GM21528 (cell line): ENCODE measurements around the gene CD79A.

ENCODE experiments used
- ATAC-seq: cut with Tn5 transposase; IDR thresholded peaks from one replicate; pipeline ENCODE4 v1.9.1; 2021; ENCODE audit warnings: mild to moderate bottlenecking, moderate library complexity; ENCODE audit not compliant: unreplicated experiment, low FRiP score

The CD79A gene

GRCh38 chr19:41929536-41930071, 52.5 kb downstream of the CD79A start:
- ATAC-seq: no peak

GRCh38 chr19:41930322-41930722, 53.2 kb downstream of the CD79A start:
- no peak for ATAC-seq
